Measurements from ENCODE around the gene MTMR6. TPM values are rescaled to one million over a fixed set of nuclear protein-coding genes. Genes with fewer than 3 reads are reported as not detected.

The MTMR6 gene
- polyA plus RNA-seq, 1 donor (not counting 4 experiments of a cell fraction or from before 2014, with no cell fraction given): 20.3 TPM

- Histone ChIP-seq H3K79me2 (ENCODE audit: control insufficient read depth, insufficient read depth, low read length) (no peaks in the 10 kb centered on the region), H3K27ac (ENCODE audit: control insufficient read depth, insufficient read depth, low read length) (no peak overlapping the region), H3K4me1 (ENCODE audit: control insufficient read depth, extremely low read depth, insufficient read depth, low read length) (no peaks in the 10 kb centered on the region), H2AFZ (ENCODE audit: control insufficient read depth, low read length) (no peak overlapping the region), H3K36me3 (ENCODE audit: control insufficient read depth in 2 of 2, extremely low read depth in 1 of 2, insufficient read depth in 2 of 2, low read length in 2 of 2) (no peaks in the 10 kb centered on the region), H3K9me3 (ENCODE audit: control insufficient read depth, low read depth, low read length) (no peaks in the 10 kb centered on the region), H4K20me1 (ENCODE audit: control insufficient read depth, extremely low read depth, insufficient read depth, low read length) (no peaks in the 10 kb centered on the region), H3K9ac (ENCODE audit: control insufficient read depth, extremely low read depth, insufficient read depth, low read length) (no peak overlapping the region), H3K27me3 (ENCODE audit: control insufficient read depth, extremely low read depth, insufficient read depth, low read length) (no peaks in the 10 kb centered on the region), H3K9me1 (ENCODE audit: control insufficient read depth, extremely low read depth, insufficient read depth, low read length) (no peaks in the 10 kb centered on the region), H3K4me2 (ENCODE audit: control insufficient read depth, extremely low read depth, insufficient read depth, low read depth, low read length) (no peak overlapping the region), H3K4me3 (ENCODE audit: control insufficient read depth in 2 of 3, extremely low read depth in 1 of 3, insufficient read depth in 2 of 3, low read depth in 1 of 3, low read length in 3 of 3) (no peak overlapping the region)
- dilution Hi-C loops (cut with MboI; ENCODE audit: extremely low pct_ligation_motif_present, low sequenced_read_pairs): no loop called here
- no peak for FAIRE-seq
- no peak for DNase-seq (ENCODE audit: low read depth, low spot score)
- TF ChIP-seq EZH2 (IDR thresholded peaks at IDR 0.05; ENCODE audit: low read length) (no peak), CTCF (optimal IDR thresholded peaks at IDR 0.05 in 1 of 3, IDR thresholded peaks at IDR 0.05 in 1 of 3, conservative IDR thresholded peaks at IDR 0.05 in 1 of 3; ENCODE audit: extremely low read depth in 1 of 3, insufficient read depth in 2 of 3, low read length in 3 of 3) (no peak)
These were observed 44.3 kb downstream of the MTMR6 start for GRCh38 chr13:25242956-25243355.

- Histone ChIP-seq H3K9me1 (ENCODE audit: control insufficient read depth, extremely low read depth, insufficient read depth, low read length) (no peaks in the 10 kb centered on the region), H3K4me2 (ENCODE audit: control insufficient read depth, extremely low read depth, insufficient read depth, low read depth, low read length) (no peak overlapping the region), H3K9me3 (ENCODE audit: control insufficient read depth, low read depth, low read length) (no peaks in the 10 kb centered on the region), H3K27ac (ENCODE audit: control insufficient read depth, insufficient read depth, low read length) (no peak overlapping the region), H3K27me3 (ENCODE audit: control insufficient read depth, extremely low read depth, insufficient read depth, low read length) (no peaks in the 10 kb centered on the region), H3K36me3 (ENCODE audit: control insufficient read depth in 2 of 2, extremely low read depth in 1 of 2, insufficient read depth in 2 of 2, low read length in 2 of 2) (no peaks in the 10 kb centered on the region), H2AFZ (ENCODE audit: control insufficient read depth, low read length) (no peak overlapping the region), H4K20me1 (ENCODE audit: control insufficient read depth, extremely low read depth, insufficient read depth, low read length) (no peaks in the 10 kb centered on the region), H3K79me2 (ENCODE audit: control insufficient read depth, insufficient read depth, low read length) (no peaks in the 10 kb centered on the region), H3K4me1 (ENCODE audit: control insufficient read depth, extremely low read depth, insufficient read depth, low read length) (no peaks in the 10 kb centered on the region), H3K4me3 (ENCODE audit: control insufficient read depth in 2 of 3, extremely low read depth in 1 of 3, insufficient read depth in 2 of 3, low read depth in 1 of 3, low read length in 3 of 3) (no peak overlapping the region), H3K9ac (ENCODE audit: control insufficient read depth, extremely low read depth, insufficient read depth, low read length) (no peak overlapping the region)
- no peak for DNase-seq (ENCODE audit: low read depth, low spot score)
- TF ChIP-seq CTCF (optimal IDR thresholded peaks at IDR 0.05 in 1 of 3, IDR thresholded peaks at IDR 0.05 in 1 of 3, conservative IDR thresholded peaks at IDR 0.05 in 1 of 3; ENCODE audit: extremely low read depth in 1 of 3, insufficient read depth in 2 of 3, low read length in 3 of 3): no peak
- no peak for TF ChIP-seq EZH2 (IDR thresholded peaks at IDR 0.05; ENCODE audit: low read length)
- FAIRE-seq: no peak
- dilution Hi-C loops (cut with MboI; ENCODE audit: extremely low pct_ligation_motif_present, low sequenced_read_pairs): no loop called here
These were observed 46.3 kb downstream of the MTMR6 start for GRCh38 chr13:25241007-25241406.
